Measurements from ENCODE around the gene JCAD.

GRCh38 chr10:30083934-30084333 lies 24.5 kb upstream of the JCAD start:
- TF ChIP-seq CTCF (IDR thresholded peaks at IDR 0.05) (no peak), POLR2A (IDR thresholded peaks at IDR 0.05) (no peak), EP300 (IDR thresholded peaks at IDR 0.05) (no peak)

All from ovary (tissue), 3 donors.